ENCODE data around the gene MSANTD2.

MSANTD2 gene

GRCh38 chr11:124791626-124792341, 8.4 kb downstream of the MSANTD2 start:
- no peaks in the 10 kb centered on the region for H3K27me3 ChIP-seq (ENCODE audit: insufficient read depth, low read length)
- H3F3A ChIP-seq (ENCODE audit: insufficient read depth, low read length), result no peaks in the 10 kb centered on the region
- no peaks in the 10 kb centered on the region for H3K9me3 ChIP-seq (ENCODE audit: low read length)
- no peaks in the 10 kb centered on the region for H3K9me2 ChIP-seq (ENCODE audit: low read depth, low read length)
- H3K4me3 ChIP-seq (ENCODE audit: low read depth, low read length, poor library complexity, severe bottlenecking), result no peak overlapping the region
- no peak overlapping the region for H2AFZ ChIP-seq (ENCODE audit: low read length)
- H4K20me1 ChIP-seq (ENCODE audit: insufficient read depth, low read length), result 0 out of 2 replicates have a peak, but pooled peaks cover 2% of the 10 kb centered on the region
- no peaks in the 10 kb centered on the region for H3K79me2 ChIP-seq (ENCODE audit: insufficient read depth, low read length)
- no peaks in the 10 kb centered on the region for H3K36me3 ChIP-seq (ENCODE audit: insufficient read depth, low read length)
- TF ChIP-seq EZH2 (IDR thresholded peaks at IDR 0.05; ENCODE audit: borderline replicate concordance, low read length), result no peak
- TF ChIP-seq CTCF (IDR thresholded peaks at IDR 0.05; ENCODE audit: low read length), result no peak
- no peak overlapping the region for H3K4me2 ChIP-seq (ENCODE audit: low read length)
- no peaks in the 10 kb centered on the region for H3K4me1 ChIP-seq (ENCODE audit: insufficient read depth, low read length, severe bottlenecking)
- H3K9ac ChIP-seq (ENCODE audit: low read length), result no peak overlapping the region
- no peak overlapping the region for H3K27ac ChIP-seq (ENCODE audit: low read depth, low read length, poor library complexity, severe bottlenecking)

- H2AFZ ChIP-seq (ENCODE audit: low read length), result no peak overlapping the region
- no peaks in the 10 kb centered on the region for H3K9me3 ChIP-seq (ENCODE audit: low read length)
- H3K36me3 ChIP-seq (ENCODE audit: insufficient read depth, low read length), result no peaks in the 10 kb centered on the region
- no peak for TF ChIP-seq CTCF (IDR thresholded peaks at IDR 0.05; ENCODE audit: low read length)
- TF ChIP-seq EZH2 (IDR thresholded peaks at IDR 0.05; ENCODE audit: borderline replicate concordance, low read length), result no peak
- H3K4me1 ChIP-seq (ENCODE audit: insufficient read depth, low read length, severe bottlenecking), result no peaks in the 10 kb centered on the region
- no peak overlapping the region for H3K4me3 ChIP-seq (ENCODE audit: low read depth, low read length, poor library complexity, severe bottlenecking)
- no peaks in the 10 kb centered on the region for H3K27me3 ChIP-seq (ENCODE audit: insufficient read depth, low read length)
- no peak overlapping the region for H3K9ac ChIP-seq (ENCODE audit: low read length)
- H3K79me2 ChIP-seq (ENCODE audit: insufficient read depth, low read length), result no peaks in the 10 kb centered on the region
- no peak overlapping the region for H3K4me2 ChIP-seq (ENCODE audit: low read length)
- H3K27ac ChIP-seq (ENCODE audit: low read depth, low read length, poor library complexity, severe bottlenecking), result no peak overlapping the region
- H4K20me1 ChIP-seq (ENCODE audit: insufficient read depth, low read length), result 0 out of 2 replicates have a peak, but pooled peaks cover 2% of the 10 kb centered on the region
- H3F3A ChIP-seq (ENCODE audit: insufficient read depth, low read length), result no peaks in the 10 kb centered on the region
- no peaks in the 10 kb centered on the region for H3K9me2 ChIP-seq (ENCODE audit: low read depth, low read length)
These were observed 11.7 kb downstream of the MSANTD2 start for GRCh38 chr11:124788521-124788920.

- TF ChIP-seq CTCF (IDR thresholded peaks at IDR 0.05; ENCODE audit: low read length) (no peak), EZH2 (IDR thresholded peaks at IDR 0.05; ENCODE audit: borderline replicate concordance, low read length) (no peak)
- H3K4me2 ChIP-seq (ENCODE audit: low read length), result no peak overlapping the region
These were observed 16.2 kb downstream of the MSANTD2 start for GRCh38 chr11:124784051-124784450.

More at GRCh38 chr11:124784051-124784450, 16.2 kb downstream of the MSANTD2 start:
- no peaks in the 10 kb centered on the region for H3K9me2 ChIP-seq (ENCODE audit: low read depth, low read length)
- H3K4me3 ChIP-seq (ENCODE audit: low read depth, low read length, poor library complexity, severe bottlenecking), result no peak overlapping the region
- H3K9ac ChIP-seq (ENCODE audit: low read length), result no peak overlapping the region
- H3K9me3 ChIP-seq (ENCODE audit: low read length), result no peaks in the 10 kb centered on the region
- no peaks in the 10 kb centered on the region for H3K79me2 ChIP-seq (ENCODE audit: insufficient read depth, low read length)
- H3K36me3 ChIP-seq (ENCODE audit: insufficient read depth, low read length), result no peaks in the 10 kb centered on the region
- no peak overlapping the region for H2AFZ ChIP-seq (ENCODE audit: low read length)
- no peak overlapping the region for H3K27ac ChIP-seq (ENCODE audit: low read depth, low read length, poor library complexity, severe bottlenecking)
- no peaks in the 10 kb centered on the region for H3K4me1 ChIP-seq (ENCODE audit: insufficient read depth, low read length, severe bottlenecking)
- no peaks in the 10 kb centered on the region for H3F3A ChIP-seq (ENCODE audit: insufficient read depth, low read length)
- H4K20me1 ChIP-seq (ENCODE audit: insufficient read depth, low read length), result no peaks in the 10 kb centered on the region
- H3K27me3 ChIP-seq (ENCODE audit: insufficient read depth, low read length), result no peaks in the 10 kb centered on the region

Data from OCI-LY1 (cell line).